Activated CD8-positive, alpha-beta T cell treated with anti-CD3 and anti-CD28 coated beads for 36 hours (primary cell): Measurements from ENCODE around the gene CTBP1. TPM values are rescaled to one million over a fixed set of nuclear protein-coding genes. Genes with fewer than 3 reads are reported as not detected.

Experiments
- ATAC-seq: fragments of 200-7000 bp; cut with Tn5 transposase; one replicate; pipeline ENCODE4 v1.10.0; 2021; ENCODE audit warnings: mild to moderate bottlenecking, moderate library complexity
- CTCF ChIA-PET: fragments of 350-600 bp; sonication (Branson Sonifier 250); formaldehyde crosslinking; loops from one replicate; lab custom pipeline; 2021; ENCODE audit warnings: antibody characterized with exemption; lab: Charles Lee
- POLR2A ChIA-PET: fragments of 350-600 bp; sonication (Branson Sonifier 250); formaldehyde crosslinking; loops from one replicate; lab custom pipeline; 2021; ENCODE audit warnings: antibody characterized with exemption; lab: Charles Lee
- DNase-seq: peaks from one replicate; pipeline ENCODE4 v3.0.0-alpha.2; 2020
- H3K27ac Mint-ChIP-seq: one replicate; pipeline ENCODE4 v1.8.0; 2021; ENCODE audit warnings: mild to moderate bottlenecking, mixed read lengths
- H3K27me3 Mint-ChIP-seq: one replicate; pipeline ENCODE4 v1.8.0; 2021; ENCODE audit warnings: mixed read lengths
- H3K36me3 Mint-ChIP-seq: one replicate; pipeline ENCODE4 v1.8.0; 2021; ENCODE audit warnings: low read depth, mixed read lengths
- H3K4me1 Mint-ChIP-seq: one replicate; pipeline ENCODE4 v1.8.0; 2021; ENCODE audit warnings: low read depth, mixed read lengths
- H3K4me3 Mint-ChIP-seq: one replicate; pipeline ENCODE4 v1.8.0; 2021; ENCODE audit warnings: mild to moderate bottlenecking, moderate library complexity, mixed read lengths
- H3K9me3 Mint-ChIP-seq: one replicate; pipeline ENCODE4 v1.8.0; 2021; ENCODE audit warnings: mixed read lengths
- CTCF ChIP-seq: fragments of 200-600 bp; IDR thresholded peaks from one replicate; pipeline ENCODE4 v1.8.0; 2022; ENCODE audit warnings: antibody characterized with exemption, mild to moderate bottlenecking
- intact Hi-C: fragments of 100-400 bp; cut with micrococcal nuclease; formaldehyde crosslinking; loops from one replicate; pipeline ENCODE4 v1.10.0; 2022
- total RNA-seq, 2 experiments: library from RNA; stranded (reverse); gene quantifications; one replicate each; pipeline ENCODE4 v1.2.3, GENCODE V29; 2021

CTBP1 gene
- total RNA-seq, 2 experiments from 2014 or later: 136 TPM

GRCh38 chr4:1296324-1297022 lies 47.5 kb upstream of the CTBP1 start:
- Mint-ChIP-seq H3K4me1 (peaks cover 58% of the 10 kb centered on the region), H3K27me3 (no peaks in the 10 kb centered on the region), H3K4me3 (no peak overlapping the region), H3K9me3 (no peaks in the 10 kb centered on the region), H3K36me3 (peaks cover 21% of the 10 kb centered on the region), H3K27ac (peak overlapping the region; percentile 63)
- ChIA-PET POLR2A (no interaction called here), CTCF (no interaction called here)
- intact Hi-C loops: no loop called here
- ATAC-seq (no peak), DNase-seq (no peak)
- no peak for TF ChIP-seq CTCF

DNA sequence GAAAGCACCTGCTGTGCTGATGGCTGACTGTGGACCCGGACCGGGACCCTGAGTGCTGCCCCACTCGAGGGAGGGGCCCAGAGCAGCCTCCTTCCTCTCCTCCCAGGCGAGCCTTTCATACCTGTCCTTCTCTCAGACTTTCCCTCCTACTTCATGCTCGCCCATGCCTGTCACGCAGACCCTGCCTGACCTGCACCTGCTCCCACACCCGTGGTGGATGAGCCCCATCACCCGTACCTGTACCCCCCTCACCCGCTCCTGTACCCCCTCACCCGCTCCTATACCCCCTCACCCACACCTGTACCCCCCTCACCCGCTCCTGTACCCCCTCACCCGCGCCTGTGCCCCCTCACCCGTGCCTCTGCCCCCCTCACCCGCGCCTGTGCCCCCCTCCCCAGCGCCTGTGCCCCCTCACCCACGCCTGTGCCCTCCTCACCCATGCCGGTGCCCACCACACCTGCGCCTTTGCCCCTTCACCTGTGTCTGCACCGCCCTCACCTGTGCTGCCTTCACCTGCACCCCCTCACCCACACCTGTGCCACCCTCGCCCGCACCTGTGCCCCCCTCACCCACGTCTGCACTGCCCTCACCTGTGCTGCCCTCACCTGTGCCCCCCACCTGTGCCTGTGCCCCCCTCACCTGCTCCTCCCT lies 46.6 kb upstream of the CTBP1 start:
- H3K4me1 Mint-ChIP-seq: peaks cover 54% of the 10 kb centered on the region
- H3K27me3 Mint-ChIP-seq: no peaks in the 10 kb centered on the region
- no peaks in the 10 kb centered on the region for H3K9me3 Mint-ChIP-seq
- ChIA-PET POLR2A (no interaction called here), CTCF (interaction anchor here (1.0 kb wide), 1 partner anchor 28 kb away, joined by 4 read pairs; no protein-coding TSS in a partner anchor)
- DNase-seq (no peak), ATAC-seq (no peak)
- H3K27ac Mint-ChIP-seq: no peak overlapping the region
- no peak overlapping the region for H3K4me3 Mint-ChIP-seq
- no peak for TF ChIP-seq CTCF
- peaks cover 21% of the 10 kb centered on the region for H3K36me3 Mint-ChIP-seq
- intact Hi-C loops: no loop called here

- peaks cover 21% of the 10 kb centered on the region for H3K36me3 Mint-ChIP-seq
- no peak for DNase-seq
- peaks cover 52% of the 10 kb centered on the region for H3K4me1 Mint-ChIP-seq
- POLR2A ChIA-PET: no interaction called here
- no peak for ATAC-seq
- no peak overlapping the region for H3K27ac Mint-ChIP-seq
- H3K27me3 Mint-ChIP-seq: no peaks in the 10 kb centered on the region
- H3K4me3 Mint-ChIP-seq: no peak overlapping the region
- no peak for TF ChIP-seq CTCF
- no peaks in the 10 kb centered on the region for H3K9me3 Mint-ChIP-seq
- CTCF ChIA-PET: interaction anchor here (0.9 to 1.0 kb wide), 2 partner anchors 27 to 57 kb away, joined by 3 to 4 read pairs; no protein-coding TSS in a partner anchor
- intact Hi-C loops: no loop called here
These were observed 46.0 kb upstream of the CTBP1 start for GRCh38 chr4:1294891-1295290.

GRCh38 chr4:1294424-1294823 lies 45.5 kb upstream of the CTBP1 start:
- no peak overlapping the region for H3K4me3 Mint-ChIP-seq
- ChIA-PET POLR2A (interaction anchor here (0.6 kb wide), 1 partner anchor 75 kb away, joined by 3 read pairs; no protein-coding TSS in a partner anchor), CTCF (interaction anchor here (0.9 to 1.0 kb wide), 2 partner anchors 27 to 58 kb away, joined by 3 to 4 read pairs; no protein-coding TSS in a partner anchor)
- peaks cover 50% of the 10 kb centered on the region for H3K4me1 Mint-ChIP-seq
- no peaks in the 10 kb centered on the region for H3K9me3 Mint-ChIP-seq
- intact Hi-C loops: no loop called here
- no peak for DNase-seq
- ATAC-seq: no peak
- no peaks in the 10 kb centered on the region for H3K27me3 Mint-ChIP-seq
- H3K36me3 Mint-ChIP-seq: peaks cover 19% of the 10 kb centered on the region
- no peak overlapping the region for H3K27ac Mint-ChIP-seq
- TF ChIP-seq CTCF: no peak

DNA sequence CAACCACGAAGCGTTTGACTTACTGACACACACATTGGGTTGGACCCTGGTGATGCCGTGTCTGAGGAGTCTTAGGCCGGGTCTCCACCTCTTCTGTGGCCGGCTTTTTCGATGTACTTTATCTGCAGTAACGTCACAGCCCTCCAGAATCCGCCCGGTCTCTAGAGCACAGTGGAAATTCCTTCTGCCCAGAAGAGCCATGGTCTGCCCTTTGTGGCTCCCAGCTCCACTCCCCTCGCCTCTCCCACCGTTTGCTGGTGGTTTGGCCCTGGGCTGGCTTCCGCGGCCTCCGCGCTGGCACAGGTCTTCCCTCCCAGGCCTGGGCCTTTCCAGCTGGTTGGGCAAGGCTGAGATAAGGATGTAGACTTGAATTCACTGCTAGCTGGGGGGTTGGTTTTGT lies 45.1 kb upstream of the CTBP1 start:
- ATAC-seq: no peak
- Mint-ChIP-seq H3K4me1 (peaks cover 46% of the 10 kb centered on the region), H3K36me3 (peaks cover 15% of the 10 kb centered on the region), H3K27me3 (no peaks in the 10 kb centered on the region), H3K9me3 (no peaks in the 10 kb centered on the region), H3K4me3 (no peak overlapping the region), H3K27ac (peak overlapping the region; percentile 46)
- ChIA-PET POLR2A (interaction anchor here (0.6 kb wide), 1 partner anchor 75 kb away, joined by 3 read pairs; no protein-coding TSS in a partner anchor), CTCF (interaction anchor here (0.9 kb wide), 1 partner anchor 58 kb away, joined by 3 read pairs; no protein-coding TSS in a partner anchor)
- TF ChIP-seq CTCF: no peak
- DNase-seq: no peak
- intact Hi-C loops: no loop called here
